ENCODE results near the gene KCMF1. TPM values are rescaled to one million over a fixed set of nuclear protein-coding genes. Genes with fewer than 3 reads are reported as not detected.

KCMF1 gene
- total RNA-seq, 1 donor from 2014 or later, result 105 TPM

DNA sequence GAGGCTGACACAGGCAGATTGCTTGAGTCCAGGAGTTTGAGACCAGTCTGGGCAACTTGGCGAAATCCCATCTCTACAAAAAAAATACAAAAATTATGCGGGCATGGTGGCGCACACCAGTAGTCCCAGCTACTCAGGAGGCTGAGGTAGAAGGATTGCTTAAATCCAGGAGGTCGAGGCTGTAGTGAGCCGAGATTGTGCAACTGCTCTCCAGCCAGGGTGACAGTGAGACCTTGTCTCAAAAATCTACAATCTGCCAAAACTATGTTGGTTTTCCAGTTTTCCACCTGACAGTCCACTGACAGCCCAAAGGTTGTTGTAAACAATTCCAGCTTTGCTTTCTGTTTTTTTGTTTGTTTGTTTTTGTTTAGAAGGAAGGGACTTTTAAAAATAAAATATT, 51.3 kb downstream of the KCMF1 start:
- Histone ChIP-seq H3K4me2 (ENCODE audit: low read length) (no peak overlapping the region), H3K79me2 (ENCODE audit: insufficient read depth, low read length) (peaks cover 96% of the 10 kb centered on the region), H3K4me1 (ENCODE audit: insufficient read depth, low read length) (no peaks in the 10 kb centered on the region), H3K27me3 (ENCODE audit: insufficient read depth, low read length) (no peaks in the 10 kb centered on the region), H3K4me3 (ENCODE audit: insufficient read depth, low read depth, low read length) (no peak overlapping the region), H2AFZ (ENCODE audit: low read depth, low read length) (no peak overlapping the region), H4K20me1 (ENCODE audit: insufficient read depth, low read length) (peaks cover 84% of the 10 kb centered on the region), H3K27ac (ENCODE audit: low read depth, low read length) (no peak overlapping the region), H3K9ac (ENCODE audit: low read length) (no peak overlapping the region), H3K9me3 (ENCODE audit: insufficient read depth, low read depth, low read length) (no peaks in the 10 kb centered on the region), H3K36me3 (ENCODE audit: insufficient read depth, low read length) (no peaks in the 10 kb centered on the region)
- Mint-ChIP-seq H3K9me3 (ENCODE audit: unreplicated experiment) (no peaks in the 10 kb centered on the region), H3K4me3 (ENCODE audit: unreplicated experiment) (no peak overlapping the region), H3K36me3 (ENCODE audit: low read depth, unreplicated experiment) (peaks cover 8% of the 10 kb centered on the region), H3K27ac (ENCODE audit: unreplicated experiment) (no peak overlapping the region), H3K4me1 (ENCODE audit: low read depth, unreplicated experiment) (peaks cover 14% of the 10 kb centered on the region), H3K27me3 (ENCODE audit: low read depth, unreplicated experiment) (no peaks in the 10 kb centered on the region)
- no peak for FAIRE-seq
- no peak for DNase-seq (ENCODE audit: low read depth)
- TF ChIP-seq EZH2 (IDR thresholded peaks at IDR 0.05; ENCODE audit: insufficient read depth, low read length) (no peak), CTCF (IDR thresholded peaks at IDR 0.05; ENCODE audit: insufficient read depth, low read depth, low read length) (no peak)

DNA sequence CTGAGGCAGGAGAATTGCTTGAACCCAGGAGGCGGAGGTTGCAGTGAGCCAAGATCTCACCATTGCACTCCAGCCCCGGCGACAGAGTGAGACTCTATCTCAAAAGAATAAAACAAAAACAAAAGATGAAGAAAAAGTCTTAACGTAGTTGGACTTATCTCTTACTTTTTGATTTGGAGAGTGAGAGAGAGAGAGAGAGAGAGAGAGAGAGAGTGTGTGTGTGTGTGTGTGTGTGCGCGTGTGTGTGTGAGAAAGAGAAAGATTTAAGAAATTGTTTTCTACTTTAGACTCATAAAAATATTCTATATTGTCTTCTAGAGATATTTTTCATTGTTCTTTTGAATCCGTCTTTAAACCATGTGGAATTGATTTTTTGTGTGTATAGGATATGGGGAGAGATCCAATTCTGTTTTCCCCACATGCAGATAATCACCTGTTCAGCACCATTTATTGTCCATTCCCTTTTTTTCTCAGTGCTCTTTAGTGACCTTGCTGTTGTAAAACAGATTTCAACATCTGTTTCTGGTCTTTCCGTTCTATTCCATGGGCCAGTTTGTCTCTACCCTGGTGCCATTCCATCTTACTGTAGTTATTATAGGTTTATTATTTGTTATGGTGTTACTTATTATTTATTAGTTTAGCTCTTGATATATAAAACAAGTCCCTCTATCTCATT, 53.5 kb downstream of the KCMF1 start:
- Histone ChIP-seq H3K79me2 (ENCODE audit: insufficient read depth, low read length) (peaks cover 84% of the 10 kb centered on the region), H2AFZ (ENCODE audit: low read depth, low read length) (no peak overlapping the region), H3K27ac (ENCODE audit: low read depth, low read length) (no peak overlapping the region), H3K9me3 (ENCODE audit: insufficient read depth, low read depth, low read length) (no peaks in the 10 kb centered on the region), H3K4me2 (ENCODE audit: low read length) (no peak overlapping the region), H3K4me3 (ENCODE audit: insufficient read depth, low read depth, low read length) (no peak overlapping the region), H3K27me3 (ENCODE audit: insufficient read depth, low read length) (no peaks in the 10 kb centered on the region), H4K20me1 (ENCODE audit: insufficient read depth, low read length) (peaks cover 71% of the 10 kb centered on the region), H3K36me3 (ENCODE audit: insufficient read depth, low read length) (peaks cover 6% of the 10 kb centered on the region), H3K4me1 (ENCODE audit: insufficient read depth, low read length) (no peaks in the 10 kb centered on the region), H3K9ac (ENCODE audit: low read length) (no peak overlapping the region)
- FAIRE-seq, result no peak
- H3K4me3 Mint-ChIP-seq (ENCODE audit: unreplicated experiment), result no peak overlapping the region
- TF ChIP-seq EZH2 (IDR thresholded peaks at IDR 0.05; ENCODE audit: insufficient read depth, low read length), result no peak
- no peak for TF ChIP-seq CTCF (IDR thresholded peaks at IDR 0.05; ENCODE audit: insufficient read depth, low read depth, low read length)
- H3K9me3 Mint-ChIP-seq (ENCODE audit: unreplicated experiment), result no peaks in the 10 kb centered on the region
- no peaks in the 10 kb centered on the region for H3K27me3 Mint-ChIP-seq (ENCODE audit: low read depth, unreplicated experiment)
- no peak overlapping the region for H3K27ac Mint-ChIP-seq (ENCODE audit: unreplicated experiment)
- H3K4me1 Mint-ChIP-seq (ENCODE audit: low read depth, unreplicated experiment), result peaks cover 2% of the 10 kb centered on the region
- peaks cover 8% of the 10 kb centered on the region for H3K36me3 Mint-ChIP-seq (ENCODE audit: low read depth, unreplicated experiment)
- no peak for DNase-seq (ENCODE audit: low read depth)

GRCh38 chr2:85032621-85033020, 61.7 kb downstream of the KCMF1 start:
- Mint-ChIP-seq H3K27me3 (ENCODE audit: low read depth, unreplicated experiment) (no peaks in the 10 kb centered on the region), H3K9me3 (ENCODE audit: unreplicated experiment) (no peaks in the 10 kb centered on the region), H3K27ac (ENCODE audit: unreplicated experiment) (no peak overlapping the region), H3K4me1 (ENCODE audit: low read depth, unreplicated experiment) (peaks cover 2% of the 10 kb centered on the region), H3K4me3 (ENCODE audit: unreplicated experiment) (no peak overlapping the region), H3K36me3 (ENCODE audit: low read depth, unreplicated experiment) (peaks cover 14% of the 10 kb centered on the region)
- H4K20me1 ChIP-seq (ENCODE audit: insufficient read depth, low read length), result peaks cover 45% of the 10 kb centered on the region
- DNase-seq (ENCODE audit: low read depth) (peak; percentile 13), FAIRE-seq (no peak)
- no peak for TF ChIP-seq CTCF (IDR thresholded peaks at IDR 0.05; ENCODE audit: insufficient read depth, low read depth, low read length)
- no peak for TF ChIP-seq EZH2 (IDR thresholded peaks at IDR 0.05; ENCODE audit: insufficient read depth, low read length)
- H3K9ac ChIP-seq (ENCODE audit: low read length), result no peak overlapping the region
- no peak overlapping the region for H3K4me3 ChIP-seq (ENCODE audit: insufficient read depth, low read depth, low read length)
- no peaks in the 10 kb centered on the region for H3K4me1 ChIP-seq (ENCODE audit: insufficient read depth, low read length)
- no peaks in the 10 kb centered on the region for H3K27me3 ChIP-seq (ENCODE audit: insufficient read depth, low read length)
- H3K27ac ChIP-seq (ENCODE audit: low read depth, low read length), result no peak overlapping the region
- no peak overlapping the region for H3K4me2 ChIP-seq (ENCODE audit: low read length)
- no peak overlapping the region for H2AFZ ChIP-seq (ENCODE audit: low read depth, low read length)
- H3K9me3 ChIP-seq (ENCODE audit: insufficient read depth, low read depth, low read length), result no peaks in the 10 kb centered on the region
- H3K79me2 ChIP-seq (ENCODE audit: insufficient read depth, low read length), result peaks cover 57% of the 10 kb centered on the region
- peaks cover 21% of the 10 kb centered on the region for H3K36me3 ChIP-seq (ENCODE audit: insufficient read depth, low read length)
